ENCODE results near the gene PRKCZ.
A peak's percentile ranks its signal among the peaks of the same experiment; 100 is the strongest.

DNA sequence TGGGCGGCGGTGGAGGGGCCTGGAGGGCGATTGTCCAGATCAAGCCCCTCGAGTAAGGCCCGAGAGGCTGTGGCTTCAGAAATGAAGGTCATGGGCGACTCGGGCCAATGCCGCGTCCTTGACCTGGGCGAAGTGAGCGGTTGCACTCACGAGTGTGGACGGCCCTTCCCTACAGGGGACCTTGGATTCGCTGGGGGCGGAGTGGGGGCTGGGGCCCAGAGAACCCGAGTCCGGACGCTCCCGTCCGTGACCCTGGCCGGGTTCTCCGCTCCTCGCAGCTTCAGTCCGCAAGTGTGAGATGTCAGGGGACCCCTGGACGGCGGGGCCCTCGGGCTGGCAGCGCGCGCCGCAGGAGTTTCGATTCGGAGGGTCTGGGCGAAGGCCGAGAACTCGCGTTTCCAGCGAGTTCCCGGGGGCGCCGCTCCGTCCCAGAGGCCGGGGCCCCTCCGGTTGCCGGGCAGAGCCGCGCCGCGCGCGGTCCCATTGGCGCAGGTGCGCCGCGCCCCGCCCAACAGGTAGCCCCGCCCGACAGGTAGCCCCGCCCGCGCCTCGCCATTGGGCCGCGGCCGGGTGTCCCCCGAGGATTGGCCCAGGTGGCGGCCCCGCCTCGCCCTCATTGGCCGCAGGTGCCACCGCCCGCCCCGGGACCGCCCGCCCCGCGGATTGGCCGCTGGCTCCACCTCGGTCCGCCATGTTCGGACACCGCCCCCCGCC, at the start of gene PRKCZ:
- TF ChIP-seq, protein P1, sequence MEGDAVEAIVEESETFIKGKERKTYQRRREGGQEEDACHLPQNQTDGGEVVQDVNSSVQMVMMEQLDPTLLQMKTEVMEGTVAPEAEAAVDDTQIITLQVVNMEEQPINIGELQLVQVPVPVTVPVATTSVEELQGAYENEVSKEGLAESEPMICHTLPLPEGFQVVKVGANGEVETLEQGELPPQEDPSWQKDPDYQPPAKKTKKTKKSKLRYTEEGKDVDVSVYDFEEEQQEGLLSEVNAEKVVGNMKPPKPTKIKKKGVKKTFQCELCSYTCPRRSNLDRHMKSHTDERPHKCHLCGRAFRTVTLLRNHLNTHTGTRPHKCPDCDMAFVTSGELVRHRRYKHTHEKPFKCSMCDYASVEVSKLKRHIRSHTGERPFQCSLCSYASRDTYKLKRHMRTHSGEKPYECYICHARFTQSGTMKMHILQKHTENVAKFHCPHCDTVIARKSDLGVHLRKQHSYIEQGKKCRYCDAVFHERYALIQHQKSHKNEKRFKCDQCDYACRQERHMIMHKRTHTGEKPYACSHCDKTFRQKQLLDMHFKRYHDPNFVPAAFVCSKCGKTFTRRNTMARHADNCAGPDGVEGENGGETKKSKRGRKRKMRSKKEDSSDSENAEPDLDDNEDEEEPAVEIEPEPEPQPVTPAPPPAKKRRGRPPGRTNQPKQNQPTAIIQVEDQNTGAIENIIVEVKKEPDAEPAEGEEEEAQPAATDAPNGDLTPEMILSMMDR (conservative IDR thresholded peaks at IDR 0.05 in 1 of 2, IDR thresholded peaks at IDR 0.05 in 1 of 2; ENCODE audit: low read depth in 1 of 2, low read length in 2 of 2): no peak
- TF ChIP-seq EZH2 (IDR thresholded peaks at IDR 0.05; ENCODE audit: low read length, missing control alignments): peak; percentile 90
